Neural cell (in vitro differentiated cells): ENCODE data around the gene C1orf146. TPM values are rescaled to one million over a fixed set of nuclear protein-coding genes. Genes with fewer than 3 reads are reported as not detected.
"Not testable (repeated sequence)": the region's sequence is repeated elsewhere in the genome, so short reads cannot be mapped to it uniquely, and the experiment has no call there.

ENCODE experiments used
- H2AFZ ChIP-seq: fragments of 200-600, 300-800 bp; sonication (generic), shearing (Covaris generic); 2 replicates; pipeline ENCODE4 v1.6.0; 2014; ENCODE audit warnings: low read depth, mild to moderate bottlenecking, antibody characterized with exemption, low read length, moderate library complexity
- H3F3A ChIP-seq: fragments of 200-600 bp; shearing (Covaris generic); 2 replicates; pipeline ENCODE4 v1.6.1; 2016; ENCODE audit warnings: mild to moderate bottlenecking, moderate library complexity, mixed read lengths, antibody characterized with exemption, low read length; ENCODE audit not compliant: insufficient read depth, poor library complexity, severe bottlenecking
- H3K27ac ChIP-seq: fragments of 200-600, 300-800 bp; sonication (generic), shearing (Covaris generic); 2 replicates; pipeline ENCODE4 v1.5.1; 2014; ENCODE audit warnings: mild to moderate bottlenecking, low read length, moderate library complexity
- H3K27me3 ChIP-seq: fragments of 300-800, 200-600 bp; sonication (generic), shearing (Covaris generic); 2 replicates; pipeline ENCODE4 v1.6.0; 2014; ENCODE audit warnings: mild to moderate bottlenecking, low read depth, low read length, moderate library complexity; ENCODE audit not compliant: insufficient read depth
- H3K36me3 ChIP-seq: fragments of 300-800, 200-600 bp; sonication (generic), shearing (Covaris generic); 2 replicates; pipeline ENCODE4 v1.5.1; 2014; ENCODE audit warnings: mild to moderate bottlenecking, antibody characterized with exemption, low read length, moderate library complexity; ENCODE audit not compliant: insufficient read depth
- H3K4me2 ChIP-seq: fragments of 300-800, 200-600 bp; sonication (generic), shearing (Covaris generic); 2 replicates; pipeline ENCODE4 v1.6.0; 2014; ENCODE audit warnings: mild to moderate bottlenecking, low read length
- H3K4me3 ChIP-seq: fragments of 300-800, 200-600 bp; sonication (generic), shearing (Covaris generic); 2 replicates; pipeline ENCODE4 v1.5.1; 2014; ENCODE audit warnings: mild to moderate bottlenecking, low read length, moderate library complexity
- H3K79me2 ChIP-seq: fragments of 200-600 bp; shearing (Covaris generic); replicated peaks from 2 replicates; pipeline ENCODE4 v1.6.0; 2014; ENCODE audit warnings: mild to moderate bottlenecking, low read length, moderate library complexity; ENCODE audit not compliant: insufficient read depth
- H3K9ac ChIP-seq: fragments of 300-800, 200-600 bp; sonication (generic), shearing (Covaris generic); 2 replicates; pipeline ENCODE4 v1.6.1; 2016; ENCODE audit warnings: mild to moderate bottlenecking, low read length, mixed read lengths
- H3K9me2 ChIP-seq: fragments of 200-600 bp; shearing (Covaris generic); 2 replicates; pipeline ENCODE4 v1.6.1; 2016; ENCODE audit warnings: mild to moderate bottlenecking, low read length, mixed read lengths; ENCODE audit not compliant: insufficient read depth
- H3K9me3 ChIP-seq: fragments of 200-600, 300-800 bp; sonication (generic), shearing (Covaris generic); 2 replicates; pipeline ENCODE4 v1.6.1; 2016; ENCODE audit warnings: mild to moderate bottlenecking, mixed run types, low read length, moderate library complexity, mixed read lengths
- H4K20me1 ChIP-seq: fragments of 200-600 bp; shearing (Covaris generic); 2 replicates; pipeline ENCODE4 v1.6.1; 2016; ENCODE audit warnings: mild to moderate bottlenecking, mixed run types; ENCODE audit not compliant: insufficient read depth
- CTCF ChIP-seq: fragments of 450-650 bp; IDR thresholded peaks from 2 replicates; pipeline ENCODE4 v1.5.1; 2014; ENCODE audit warnings: antibody characterized with exemption, mild to moderate bottlenecking, moderate library complexity; ENCODE audit not compliant: poor library complexity, severe bottlenecking
- MXI1 ChIP-seq: fragments of 450-650 bp; conservative IDR thresholded peaks from 2 replicates; pipeline ENCODE4 v1.6.1; 2014; ENCODE audit warnings: antibody characterized with exemption, mild to moderate bottlenecking; ENCODE audit not compliant: poor library complexity, severe bottlenecking
- RAD21 ChIP-seq: fragments of 450-650 bp; conservative IDR thresholded peaks from 2 replicates; pipeline ENCODE4 v1.6.1; 2014; ENCODE audit warnings: antibody characterized with exemption, mild to moderate bottlenecking, moderate library complexity
- SMC3 ChIP-seq: fragments of 450-650 bp; conservative IDR thresholded peaks from 2 replicates; pipeline ENCODE4 v1.6.1; 2014; ENCODE audit warnings: antibody characterized with exemption, mild to moderate bottlenecking, moderate library complexity; ENCODE audit not compliant: poor library complexity
- polyA plus RNA-seq: library from polyadenylated mRNA; depleted of rRNA; stranded (reverse); fragments of >200 nt; gene quantifications from 2 replicates; pipeline ENCODE4 v1.2.3, GENCODE V29; 2014
- TF ChIP-seq, protein P1 (sequence below): IDR thresholded peaks from 2 replicates; pipeline ENCODE4 v1.6.1; 2012; ENCODE audit warnings: borderline replicate concordance

Gene C1orf146
- polyA plus RNA-seq, 1 donor from 2014 or later = not detected

DNA sequence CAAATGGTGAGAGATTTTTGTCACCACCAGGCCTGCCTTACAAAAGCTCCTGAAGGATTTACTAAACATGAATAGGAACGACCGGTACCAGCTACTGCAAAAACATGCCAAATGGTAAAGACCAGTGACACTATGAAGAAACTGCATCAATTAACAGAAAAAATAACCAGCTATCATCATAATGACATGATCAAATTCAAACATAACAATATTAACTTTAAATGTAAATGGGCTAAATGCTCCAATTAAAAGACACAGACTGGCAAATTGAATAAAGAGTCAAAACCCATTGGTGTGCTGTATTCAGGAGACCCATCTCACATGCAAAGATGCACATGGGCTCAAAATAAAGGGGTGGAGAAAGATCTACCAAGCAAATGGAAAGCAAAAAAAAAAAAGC is 63.7 kb downstream of the C1orf146 start:
- not testable (repeated sequence) for H3K4me3 ChIP-seq, H3K79me2 ChIP-seq, H4K20me1 ChIP-seq, H3F3A ChIP-seq, H3K27me3 ChIP-seq, H3K4me2 ChIP-seq, H3K9me2 ChIP-seq, H3K9ac ChIP-seq, H3K9me3 ChIP-seq, H3K36me3 ChIP-seq, H2AFZ ChIP-seq, H3K27ac ChIP-seq

- no peak overlapping the region for H3K9ac ChIP-seq
- H3K4me3 ChIP-seq = no peak overlapping the region
- no peak overlapping the region for H3K4me2 ChIP-seq
- H3K27ac ChIP-seq = no peak overlapping the region
- peak; percentile 84 for TF ChIP-seq SMC3
- TF ChIP-seq, protein P1, sequence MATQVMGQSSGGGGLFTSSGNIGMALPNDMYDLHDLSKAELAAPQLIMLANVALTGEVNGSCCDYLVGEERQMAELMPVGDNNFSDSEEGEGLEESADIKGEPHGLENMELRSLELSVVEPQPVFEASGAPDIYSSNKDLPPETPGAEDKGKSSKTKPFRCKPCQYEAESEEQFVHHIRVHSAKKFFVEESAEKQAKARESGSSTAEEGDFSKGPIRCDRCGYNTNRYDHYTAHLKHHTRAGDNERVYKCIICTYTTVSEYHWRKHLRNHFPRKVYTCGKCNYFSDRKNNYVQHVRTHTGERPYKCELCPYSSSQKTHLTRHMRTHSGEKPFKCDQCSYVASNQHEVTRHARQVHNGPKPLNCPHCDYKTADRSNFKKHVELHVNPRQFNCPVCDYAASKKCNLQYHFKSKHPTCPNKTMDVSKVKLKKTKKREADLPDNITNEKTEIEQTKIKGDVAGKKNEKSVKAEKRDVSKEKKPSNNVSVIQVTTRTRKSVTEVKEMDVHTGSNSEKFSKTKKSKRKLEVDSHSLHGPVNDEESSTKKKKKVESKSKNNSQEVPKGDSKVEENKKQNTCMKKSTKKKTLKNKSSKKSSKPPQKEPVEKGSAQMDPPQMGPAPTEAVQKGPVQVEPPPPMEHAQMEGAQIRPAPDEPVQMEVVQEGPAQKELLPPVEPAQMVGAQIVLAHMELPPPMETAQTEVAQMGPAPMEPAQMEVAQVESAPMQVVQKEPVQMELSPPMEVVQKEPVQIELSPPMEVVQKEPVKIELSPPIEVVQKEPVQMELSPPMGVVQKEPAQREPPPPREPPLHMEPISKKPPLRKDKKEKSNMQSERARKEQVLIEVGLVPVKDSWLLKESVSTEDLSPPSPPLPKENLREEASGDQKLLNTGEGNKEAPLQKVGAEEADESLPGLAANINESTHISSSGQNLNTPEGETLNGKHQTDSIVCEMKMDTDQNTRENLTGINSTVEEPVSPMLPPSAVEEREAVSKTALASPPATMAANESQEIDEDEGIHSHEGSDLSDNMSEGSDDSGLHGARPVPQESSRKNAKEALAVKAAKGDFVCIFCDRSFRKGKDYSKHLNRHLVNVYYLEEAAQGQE = no peak
- no peak for TF ChIP-seq MXI1
- peak; percentile 83 for TF ChIP-seq RAD21
- TF ChIP-seq CTCF = peak; percentile 81
- H4K20me1 ChIP-seq = no peaks in the 10 kb centered on the region
- no peaks in the 10 kb centered on the region for H3F3A ChIP-seq
- H2AFZ ChIP-seq = no peak overlapping the region
- peaks cover 4% of the 10 kb centered on the region for H3K36me3 ChIP-seq
- no peaks in the 10 kb centered on the region for H3K27me3 ChIP-seq
- no peaks in the 10 kb centered on the region for H3K9me3 ChIP-seq
- H3K79me2 ChIP-seq = no peaks in the 10 kb centered on the region
- H3K9me2 ChIP-seq = no peaks in the 10 kb centered on the region
These were observed 73.8 kb downstream of the C1orf146 start for GRCh38 chr1:92291372-92291999.

Other genes with a start within 250 kb of the C1orf146 start
- 1.2 and 1.9 TPM in 2 replicates for gene EPHX4, start 187.9 kb upstream of the C1orf146 start, polyA plus RNA-seq
- gene SETSIP, start 142.5 kb upstream of the C1orf146 start, polyA plus RNA-seq = not detected in 2 replicates
- 36.6 and 38.6 TPM in 2 replicates for gene BTBD8, start 137.6 kb upstream of the C1orf146 start, polyA plus RNA-seq
- 34.2 and 40.2 TPM in 2 replicates for gene GLMN, start 81.1 kb downstream of the C1orf146 start, polyA plus RNA-seq
- 9.3 and 13.1 TPM in 2 replicates for gene RPAP2, start 81.1 kb downstream of the C1orf146 start, polyA plus RNA-seq